ENCODE measurements around the gene SH3D19.

DNA sequence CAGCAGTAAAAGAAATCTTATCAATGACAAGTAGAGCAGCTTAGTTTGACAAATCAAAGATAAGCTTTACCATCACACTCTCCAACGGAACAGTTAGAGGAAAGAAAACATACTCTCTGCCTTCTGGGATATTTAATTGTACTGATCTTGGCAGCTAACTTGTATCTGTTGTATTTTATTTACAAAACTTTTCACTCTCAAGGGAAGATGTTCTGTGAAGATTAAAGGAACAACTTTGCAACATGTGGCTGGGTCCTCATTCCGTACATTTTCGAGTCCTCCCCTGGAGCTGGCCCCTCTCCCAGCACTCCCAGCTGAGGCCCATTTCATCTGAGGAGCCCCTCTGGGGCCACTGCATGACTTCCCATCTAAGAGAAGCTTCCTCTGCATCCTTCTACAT is 151.5 kb downstream of the SH3D19 start:
- TF ChIP-seq EP300 (IDR thresholded peaks at IDR 0.05) (no peak), POLR2AphosphoS5 (IDR thresholded peaks at IDR 0.05) (no peak)
- TF ChIP-seq, protein P1, sequence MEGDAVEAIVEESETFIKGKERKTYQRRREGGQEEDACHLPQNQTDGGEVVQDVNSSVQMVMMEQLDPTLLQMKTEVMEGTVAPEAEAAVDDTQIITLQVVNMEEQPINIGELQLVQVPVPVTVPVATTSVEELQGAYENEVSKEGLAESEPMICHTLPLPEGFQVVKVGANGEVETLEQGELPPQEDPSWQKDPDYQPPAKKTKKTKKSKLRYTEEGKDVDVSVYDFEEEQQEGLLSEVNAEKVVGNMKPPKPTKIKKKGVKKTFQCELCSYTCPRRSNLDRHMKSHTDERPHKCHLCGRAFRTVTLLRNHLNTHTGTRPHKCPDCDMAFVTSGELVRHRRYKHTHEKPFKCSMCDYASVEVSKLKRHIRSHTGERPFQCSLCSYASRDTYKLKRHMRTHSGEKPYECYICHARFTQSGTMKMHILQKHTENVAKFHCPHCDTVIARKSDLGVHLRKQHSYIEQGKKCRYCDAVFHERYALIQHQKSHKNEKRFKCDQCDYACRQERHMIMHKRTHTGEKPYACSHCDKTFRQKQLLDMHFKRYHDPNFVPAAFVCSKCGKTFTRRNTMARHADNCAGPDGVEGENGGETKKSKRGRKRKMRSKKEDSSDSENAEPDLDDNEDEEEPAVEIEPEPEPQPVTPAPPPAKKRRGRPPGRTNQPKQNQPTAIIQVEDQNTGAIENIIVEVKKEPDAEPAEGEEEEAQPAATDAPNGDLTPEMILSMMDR (IDR thresholded peaks at IDR 0.05), result no peak

Measured in gastroesophageal sphincter (tissue), 3 donors.